ENCODE measurements around the gene ADCY9.

The ADCY9 gene

DNA sequence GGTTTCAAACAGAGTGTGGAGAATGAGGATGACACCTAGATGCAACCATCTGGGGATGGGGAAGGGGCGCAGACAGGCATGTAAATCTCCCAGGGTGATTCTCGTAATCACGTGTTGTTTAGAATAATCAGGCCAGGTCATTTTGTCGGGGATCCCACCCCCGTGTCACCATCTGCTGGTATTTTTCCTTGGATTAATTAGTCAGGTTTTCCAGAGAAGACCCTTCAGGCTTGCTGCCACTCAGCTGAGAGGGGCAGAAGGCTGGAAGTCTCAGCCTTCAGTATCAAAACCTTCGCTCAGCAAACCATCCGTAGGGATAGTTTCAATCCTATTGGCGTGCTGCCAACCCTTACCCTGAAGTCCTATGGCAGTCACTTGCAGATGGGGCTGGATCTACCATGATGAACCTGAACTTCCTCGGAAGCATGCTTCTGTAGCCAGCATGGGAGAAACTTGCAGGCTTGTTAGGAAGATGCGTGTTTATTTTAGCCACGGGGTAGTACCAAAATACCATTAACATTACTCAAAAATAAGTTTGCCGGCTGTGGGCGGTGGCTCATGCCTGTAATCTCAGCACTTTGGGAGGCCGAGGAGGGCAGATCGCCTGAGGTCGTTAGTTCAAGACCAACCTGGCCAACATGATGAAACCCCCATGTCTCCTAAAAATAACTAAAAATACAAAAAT is 7.5 kb upstream of the ADCY9 start:
- DNase-seq (ENCODE audit: low read depth), result no peak

DNA sequence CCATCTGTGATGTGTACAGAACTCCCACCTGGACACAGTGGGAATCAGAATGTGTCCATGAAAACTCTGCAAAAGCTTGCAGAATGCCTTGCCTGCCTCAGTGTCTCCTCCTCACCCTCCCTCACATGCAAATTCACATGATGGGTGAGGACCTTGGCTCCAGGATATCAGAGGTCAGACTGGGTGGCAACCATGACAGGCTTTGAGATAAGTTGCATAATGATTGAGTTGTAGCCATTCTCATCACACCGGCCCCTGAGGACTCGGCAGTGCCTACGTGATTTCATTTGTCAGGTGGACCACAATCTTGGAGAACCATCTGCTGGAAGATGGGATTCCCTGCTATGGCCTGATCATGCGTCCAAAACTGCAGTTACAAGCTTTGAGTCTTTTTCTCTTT is 3.9 kb upstream of the ADCY9 start:
- DNase-seq (ENCODE audit: low read depth), result no peak

DNA sequence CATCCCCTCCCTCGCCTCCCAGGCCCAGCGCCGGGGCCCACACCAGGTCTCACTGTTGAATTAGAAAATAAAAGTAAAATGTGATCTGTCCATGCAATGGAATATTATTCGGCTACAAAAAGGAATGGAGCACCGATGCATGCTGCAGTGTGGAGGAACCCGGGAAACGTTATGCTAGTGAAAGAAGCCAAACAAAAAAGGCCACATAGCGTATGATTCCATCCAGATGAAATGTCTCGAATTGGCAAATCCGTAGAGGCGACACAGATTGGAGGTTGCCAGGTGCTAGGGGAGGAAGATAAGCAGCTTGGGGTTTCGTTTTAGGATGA is 972 bp upstream of the ADCY9 start:
- no peak for DNase-seq (ENCODE audit: low read depth)

DNA sequence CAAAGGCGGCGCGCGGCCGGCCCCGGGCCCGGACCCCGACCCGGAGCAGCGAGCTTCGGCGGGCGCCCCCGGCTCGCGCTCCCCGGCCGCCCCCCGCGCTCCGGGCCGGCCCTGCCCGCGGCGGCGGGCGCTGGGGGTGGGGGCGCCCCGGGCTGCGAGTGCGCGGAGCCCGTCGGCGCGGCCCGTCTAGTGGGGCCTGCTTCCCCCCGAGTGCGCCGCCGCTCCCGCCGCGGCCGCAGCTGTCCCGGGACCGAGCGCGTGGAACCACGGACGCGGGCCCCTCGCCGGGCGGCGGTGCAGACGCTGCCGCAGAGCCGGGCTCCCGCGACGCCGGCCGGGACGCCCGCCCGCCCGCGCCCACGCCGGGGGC is 308 bp downstream of the ADCY9 start:
- no peak for DNase-seq (ENCODE audit: low read depth)

DNA sequence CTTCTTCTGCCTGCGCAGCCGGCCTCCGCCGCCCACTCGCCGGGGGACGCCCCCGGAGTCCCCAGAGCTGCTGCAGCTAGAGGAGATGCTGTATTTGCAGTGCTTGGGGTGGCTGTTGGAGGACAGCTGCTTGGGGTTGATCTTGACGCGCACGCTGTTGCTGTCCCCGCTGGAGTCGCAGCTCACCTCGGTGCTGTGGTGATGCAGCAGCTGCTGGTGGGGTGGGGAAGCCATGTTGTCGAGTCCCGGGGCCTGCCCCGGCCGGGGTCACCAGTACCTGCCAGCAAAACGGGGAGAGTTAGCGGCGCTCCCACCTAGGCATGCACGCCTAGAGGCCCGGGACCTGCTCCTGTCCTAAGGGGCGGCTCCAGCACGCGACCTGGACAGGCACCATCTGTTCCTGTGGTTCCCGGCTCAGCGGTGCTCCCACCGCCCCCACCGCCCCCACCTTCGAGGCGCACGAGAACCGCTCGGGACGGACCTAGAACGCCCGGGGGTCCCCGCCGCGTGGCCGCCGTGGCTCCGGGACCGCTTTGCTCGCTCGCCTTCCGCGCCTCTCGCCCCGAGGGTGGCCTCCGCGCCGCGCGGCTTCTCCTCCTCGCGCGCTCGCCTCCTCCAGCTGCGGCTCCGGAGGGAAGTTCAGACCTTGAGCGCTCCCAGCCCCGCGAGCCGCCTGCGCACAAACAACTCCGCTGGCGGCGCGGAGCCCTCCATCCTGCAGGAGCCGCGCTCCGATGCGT is 863 bp downstream of the ADCY9 start:
- DNase-seq (ENCODE audit: low read depth), result no peak

DNA sequence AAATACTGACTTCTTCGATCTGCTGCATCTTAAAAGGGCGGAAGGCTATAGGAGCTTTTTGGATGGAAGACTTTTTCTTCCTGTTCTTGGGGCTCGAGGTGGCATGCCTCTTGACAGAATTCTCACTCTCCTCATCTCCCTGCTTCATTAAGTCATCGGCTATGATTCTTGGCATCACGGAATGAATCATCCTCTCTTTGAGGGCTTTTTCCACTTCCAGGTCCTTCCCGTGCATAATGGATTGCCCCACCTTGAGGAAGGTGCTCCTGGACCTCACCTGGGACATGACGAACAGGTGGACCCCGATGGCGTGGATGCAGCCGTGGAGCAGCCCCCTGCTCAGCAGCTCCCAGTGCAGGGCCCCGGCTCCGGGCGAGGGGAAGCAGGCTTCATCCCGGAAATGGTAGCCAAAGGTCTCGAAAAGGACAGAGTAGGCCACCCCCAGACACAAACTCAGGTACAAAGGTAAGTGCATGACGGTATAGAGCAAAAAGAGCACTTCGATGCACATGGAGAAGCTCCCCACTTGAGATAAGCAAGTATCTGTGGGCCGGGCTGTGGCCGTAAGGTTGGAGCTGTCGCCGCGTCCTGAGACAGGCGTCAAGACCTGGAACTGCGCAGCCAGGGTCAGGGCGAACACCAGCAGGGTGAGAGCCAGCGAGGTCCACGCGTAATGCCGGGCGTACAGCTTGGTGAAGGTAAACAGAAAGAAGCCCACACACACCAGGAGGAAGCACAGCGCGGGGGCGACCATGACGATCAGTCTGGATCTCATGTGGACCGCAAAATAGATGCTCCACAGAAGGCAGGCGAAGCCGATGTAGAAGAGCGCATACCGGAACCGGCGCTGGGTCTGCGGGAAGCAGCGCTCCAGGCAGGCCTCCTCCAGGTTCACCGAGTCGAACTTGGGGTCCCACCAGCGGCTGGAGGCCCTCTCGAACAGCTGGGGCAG is 1.7 kb downstream of the ADCY9 start:
- no peak for DNase-seq (ENCODE audit: low read depth)

DNA sequence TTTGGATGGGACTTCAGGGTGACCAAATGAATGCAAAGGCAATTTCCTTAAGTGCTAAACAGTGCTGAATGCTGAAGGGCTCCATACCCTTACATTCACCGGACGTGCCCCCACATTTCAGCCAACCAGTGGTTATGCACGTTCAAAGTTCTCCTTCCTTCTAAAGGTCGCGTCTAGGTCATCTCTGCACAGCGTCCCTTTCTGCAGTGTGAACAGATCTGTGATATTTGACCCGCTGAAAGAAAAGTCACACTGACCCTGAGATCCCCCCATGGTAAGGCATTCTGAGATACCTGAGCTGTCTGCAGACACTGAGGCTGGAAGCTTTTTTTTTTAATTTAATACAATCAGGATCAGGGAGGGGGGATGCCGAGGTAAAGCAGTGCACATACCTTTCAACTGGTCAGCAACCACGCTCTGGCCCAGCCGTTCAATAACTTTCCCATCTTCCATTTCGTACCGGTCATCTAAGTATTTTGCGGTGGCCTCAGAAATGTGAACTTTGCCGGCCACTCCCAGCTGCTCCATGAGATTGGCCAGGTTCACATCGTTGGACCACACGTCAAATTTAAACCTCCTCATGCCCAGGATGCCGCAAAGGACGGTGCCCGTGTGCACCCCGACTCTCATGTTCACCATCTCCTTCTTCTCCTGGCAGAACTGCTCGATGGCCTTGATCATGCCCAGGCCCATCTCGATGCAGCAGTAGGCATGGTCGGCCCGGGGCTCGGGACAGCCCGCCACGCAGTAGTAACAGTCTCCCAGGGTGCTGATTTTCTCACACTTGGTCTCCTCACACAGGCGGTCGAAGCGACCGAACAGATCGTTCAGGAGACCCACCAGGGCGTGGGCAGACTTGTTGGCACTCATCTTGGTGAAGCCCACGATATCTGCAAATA is 2.6 kb downstream of the ADCY9 start:
- DNase-seq (ENCODE audit: low read depth), result no peak

DNA sequence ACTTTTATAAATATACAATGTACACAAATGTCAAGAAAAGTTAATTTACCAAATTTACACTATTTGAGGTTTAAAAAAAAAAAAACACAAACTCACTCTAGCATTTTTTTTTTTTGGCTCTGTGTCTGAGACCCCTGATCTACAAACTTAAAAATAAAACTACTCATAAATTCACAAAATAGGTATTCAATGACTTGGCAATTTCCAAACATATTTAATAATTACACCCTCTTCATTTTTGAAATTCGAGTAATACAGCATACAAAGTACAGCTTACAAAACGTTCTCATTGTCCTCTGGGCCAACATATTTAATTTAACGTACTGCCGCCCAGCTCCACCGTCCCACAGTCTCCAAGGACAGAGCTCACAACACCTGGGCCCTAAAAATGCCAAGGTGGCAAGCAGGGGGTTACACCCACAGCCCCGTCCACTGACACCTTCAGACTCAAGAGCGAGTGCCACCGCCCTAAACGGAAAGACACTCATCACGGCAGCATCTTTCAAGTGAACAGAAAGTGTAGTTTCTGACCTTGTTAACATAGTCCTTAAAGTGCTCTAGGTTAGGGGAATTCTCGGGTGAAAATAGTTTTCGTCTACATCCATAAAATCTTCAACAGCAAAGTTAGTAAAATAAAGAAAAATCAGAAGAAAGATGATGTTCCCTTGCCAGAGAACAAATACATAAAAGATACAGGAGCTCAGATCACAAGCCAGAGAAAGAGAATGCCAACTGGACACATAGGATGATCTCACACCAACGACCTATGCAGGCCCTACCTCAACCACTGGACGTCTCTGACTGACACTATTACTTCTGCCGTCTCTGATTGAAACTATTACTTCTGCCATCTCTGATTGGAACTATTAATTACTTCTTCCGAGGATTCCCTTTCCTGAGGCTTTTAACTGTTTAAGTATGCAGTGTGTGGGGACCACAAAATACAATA is 4.2 kb downstream of the ADCY9 start:
- no peak for DNase-seq (ENCODE audit: low read depth)

DNA sequence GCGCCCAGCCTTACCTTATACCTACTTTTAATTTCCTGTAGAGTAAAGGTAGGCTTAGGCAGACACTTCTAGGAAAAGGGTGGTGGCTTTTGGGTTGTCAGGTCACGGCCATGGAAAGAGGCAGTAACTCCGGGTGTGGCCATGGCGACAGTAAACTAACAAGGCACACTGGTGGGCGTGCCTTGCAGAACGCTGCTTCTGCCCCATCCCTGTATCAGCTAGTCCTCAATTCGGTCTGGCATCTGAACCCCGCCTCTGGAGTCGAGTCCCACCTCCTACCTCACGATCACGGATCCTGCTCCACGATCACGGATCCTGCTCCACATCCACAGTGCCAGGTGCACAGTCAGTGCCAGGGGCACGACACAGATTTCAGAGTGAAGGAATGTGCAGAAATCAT is 5.6 kb downstream of the ADCY9 start:
- no peak for DNase-seq (ENCODE audit: low read depth)

DNA sequence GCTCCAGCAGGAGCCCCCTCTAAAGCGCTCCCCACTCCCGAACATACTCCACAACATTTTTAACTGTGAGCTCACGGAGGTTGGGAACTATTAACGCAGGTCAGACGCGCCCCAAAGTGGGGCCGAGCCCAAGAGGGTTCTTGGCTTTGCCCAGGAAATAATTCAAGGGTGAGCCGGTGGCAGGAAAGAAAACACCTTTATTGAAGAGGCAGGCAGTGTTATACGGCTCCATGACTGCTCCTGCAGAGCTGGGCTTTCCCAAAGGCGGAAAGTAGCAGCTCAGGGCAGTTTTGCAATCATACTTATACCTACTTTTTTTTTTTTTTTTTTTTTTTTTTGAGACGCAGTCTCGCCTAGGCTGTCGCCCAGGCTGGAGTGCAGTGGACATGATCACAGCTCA is 6.2 kb downstream of the ADCY9 start:
- DNase-seq (ENCODE audit: low read depth), result no peak

DNA sequence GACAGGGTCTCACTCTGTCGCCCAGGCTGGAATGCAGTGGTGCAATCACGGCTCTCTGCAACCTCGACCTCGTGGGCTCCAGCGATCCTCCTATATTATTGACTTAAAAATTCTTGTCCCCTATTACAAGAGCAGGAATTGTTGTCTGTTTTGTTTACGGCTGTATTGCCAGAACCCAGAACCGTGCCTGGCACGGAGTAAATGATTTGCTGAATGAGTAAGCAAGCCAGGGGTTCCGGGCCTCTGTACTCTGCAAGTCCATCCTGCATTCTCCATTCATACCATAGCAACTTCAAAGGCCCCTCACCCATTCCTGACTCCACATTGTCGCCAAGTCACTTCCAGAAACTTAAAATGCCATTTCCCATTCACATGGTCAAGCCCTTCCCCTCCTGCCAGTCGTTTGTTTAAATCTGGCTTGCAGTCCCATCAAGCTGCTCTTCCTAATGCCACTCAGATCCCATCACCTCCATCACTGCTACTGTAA is 6.9 kb downstream of the ADCY9 start:
- DNase-seq (ENCODE audit: low read depth), result no peak

DNA sequence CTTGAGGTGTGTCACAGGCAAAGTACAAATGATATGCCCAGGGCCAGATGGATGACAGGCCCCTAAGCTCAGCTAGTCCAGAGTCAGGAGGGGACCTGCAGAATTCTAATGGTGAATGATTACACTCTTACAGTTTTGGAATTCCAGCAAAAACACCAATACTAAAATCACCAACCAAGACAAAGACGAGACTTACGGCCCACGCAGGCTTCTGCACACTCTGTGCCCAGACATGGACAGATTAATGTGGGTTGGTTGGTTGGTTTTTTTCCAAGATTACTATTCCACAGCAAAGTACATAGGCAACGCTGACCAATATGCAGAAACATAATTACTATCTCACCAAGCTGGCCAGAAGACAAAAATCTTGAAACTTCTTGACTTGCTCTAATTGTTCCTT is 9.7 kb downstream of the ADCY9 start:
- no peak for DNase-seq (ENCODE audit: low read depth)

DNA sequence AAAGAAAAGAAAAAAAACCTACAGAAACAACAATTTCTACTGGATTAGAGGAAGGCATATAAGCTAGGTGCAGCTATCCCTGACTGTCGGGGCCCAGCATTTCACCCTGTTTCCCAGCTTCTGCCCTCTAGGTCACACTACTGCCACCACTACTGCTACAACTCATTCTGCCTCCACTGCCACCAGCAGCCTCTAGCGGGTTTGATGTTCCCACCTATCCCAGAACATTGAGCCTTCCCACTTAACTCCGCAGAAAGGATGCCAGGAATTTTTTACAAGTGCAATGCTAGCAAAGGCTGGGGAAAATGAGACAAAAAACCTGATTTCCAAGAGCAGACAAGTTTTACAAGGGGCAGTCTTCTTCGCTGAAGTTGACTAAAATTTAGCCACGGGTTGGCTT is 10.4 kb downstream of the ADCY9 start:
- no peak for DNase-seq (ENCODE audit: low read depth)

DNA sequence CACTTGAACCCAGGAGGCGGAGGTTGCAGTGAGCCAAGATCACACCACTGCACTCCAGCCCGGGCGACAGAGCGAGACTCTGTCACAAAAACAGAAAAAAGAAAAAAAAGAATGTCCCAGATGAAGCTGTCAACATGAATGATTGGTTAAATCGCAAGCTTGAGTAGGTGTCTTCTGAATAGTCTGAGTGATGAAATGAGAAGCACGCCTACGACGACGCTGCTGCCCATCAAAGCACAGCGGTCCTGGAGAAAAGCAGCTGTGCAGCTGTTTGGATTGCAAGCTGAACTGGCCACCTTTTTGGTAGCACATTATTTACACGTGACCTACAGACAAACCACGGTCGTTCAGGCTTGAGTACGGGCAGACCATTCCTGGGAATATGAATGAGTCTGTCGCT is 12.5 kb downstream of the ADCY9 start:
- DNase-seq (ENCODE audit: low read depth), result no peak

DNA sequence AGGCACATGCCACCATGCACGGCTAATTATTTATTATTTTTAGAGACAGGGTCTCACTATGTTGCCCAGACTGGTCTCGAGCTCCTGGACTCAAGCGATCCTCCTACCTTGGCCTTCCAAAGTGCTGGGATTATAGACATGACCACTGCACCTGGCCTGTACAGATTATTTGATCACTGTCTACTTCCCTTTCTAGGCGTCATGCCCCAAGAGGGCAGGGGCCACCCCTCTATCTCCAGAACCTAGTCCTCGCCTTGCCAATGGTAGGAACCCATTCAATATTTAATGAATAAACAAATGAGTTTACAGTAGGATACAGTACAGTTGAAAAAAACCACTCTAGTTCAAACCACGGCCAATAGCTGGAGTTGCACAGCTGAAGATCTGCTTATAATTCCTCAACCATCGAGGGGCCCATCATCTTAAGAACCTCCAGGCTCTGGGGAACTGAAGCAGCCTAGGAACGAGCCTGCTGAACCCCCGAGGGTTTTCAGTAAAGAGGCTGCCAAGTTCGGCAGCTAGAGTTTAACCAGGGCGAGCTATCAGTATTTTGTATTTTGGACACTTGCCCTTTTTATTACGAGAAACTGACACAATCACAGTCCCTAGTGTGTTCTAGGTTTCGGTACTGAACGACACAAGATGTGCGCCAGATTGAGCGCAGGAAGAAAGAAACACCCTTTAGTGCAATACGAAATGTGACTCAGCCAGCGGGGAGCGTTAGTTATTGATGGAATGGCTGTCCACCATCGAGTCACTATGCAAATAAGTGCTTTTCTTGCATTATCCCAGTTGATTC is 14.6 kb downstream of the ADCY9 start:
- no peak for DNase-seq (ENCODE audit: low read depth)

DNA sequence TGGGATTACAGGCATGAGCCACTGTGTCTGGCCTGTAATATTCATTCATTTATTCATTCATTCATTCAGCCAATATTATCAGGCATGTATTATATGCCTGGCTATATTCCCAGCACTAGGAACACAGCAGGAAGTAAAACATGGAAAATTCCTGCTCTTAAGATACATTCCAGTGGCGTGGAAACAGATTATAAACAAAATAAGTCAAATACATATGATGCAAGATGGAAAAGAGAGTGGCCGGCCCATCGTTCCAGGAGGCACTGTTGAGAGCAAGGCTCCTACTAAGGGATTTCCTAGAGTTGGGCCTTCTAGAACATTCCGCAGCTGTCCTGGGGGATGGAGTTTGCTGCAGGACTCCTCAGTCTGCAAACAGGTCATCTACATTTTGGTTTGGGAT is 17.7 kb downstream of the ADCY9 start:
- DNase-seq (ENCODE audit: low read depth), result no peak

DNA sequence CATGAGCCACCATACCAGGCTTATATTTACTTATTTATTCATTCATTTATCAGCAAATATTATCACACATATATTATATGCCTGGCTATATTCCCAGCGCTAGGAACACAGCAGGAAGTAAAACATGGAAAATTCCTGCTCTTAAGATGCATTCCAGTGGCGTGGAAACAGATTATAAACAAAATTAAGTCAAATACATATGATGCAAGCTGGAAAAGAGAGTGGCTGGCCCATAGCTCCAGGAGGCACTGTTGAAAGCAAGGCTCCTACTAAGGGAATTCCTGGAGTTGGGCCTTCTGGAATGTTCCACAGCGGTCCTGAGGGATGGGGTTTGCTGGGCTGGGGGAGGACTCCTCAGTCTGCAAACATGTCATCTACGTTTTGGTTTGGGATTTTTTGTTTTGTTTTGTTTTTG is 18.4 kb downstream of the ADCY9 start:
- DNase-seq (ENCODE audit: low read depth), result no peak

DNA sequence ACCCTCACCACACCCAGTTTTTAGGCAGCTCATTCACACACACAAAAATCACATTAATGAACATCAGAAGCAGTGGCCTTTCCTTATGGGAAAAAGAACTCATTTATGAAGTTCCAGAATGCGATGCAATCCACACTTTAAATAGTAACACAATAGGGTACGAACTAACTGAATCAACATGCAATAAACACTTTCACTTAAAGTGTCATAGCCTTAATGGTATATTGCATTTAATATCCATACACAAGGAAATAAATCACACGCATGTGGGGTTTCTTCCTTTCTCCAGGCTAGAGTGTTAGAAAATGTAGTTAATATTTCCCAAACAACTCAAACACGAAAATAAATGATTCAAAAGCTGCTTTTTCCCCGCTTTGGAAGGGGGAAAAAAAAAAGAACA is 19.7 kb downstream of the ADCY9 start:
- no peak for DNase-seq (ENCODE audit: low read depth)

DNA sequence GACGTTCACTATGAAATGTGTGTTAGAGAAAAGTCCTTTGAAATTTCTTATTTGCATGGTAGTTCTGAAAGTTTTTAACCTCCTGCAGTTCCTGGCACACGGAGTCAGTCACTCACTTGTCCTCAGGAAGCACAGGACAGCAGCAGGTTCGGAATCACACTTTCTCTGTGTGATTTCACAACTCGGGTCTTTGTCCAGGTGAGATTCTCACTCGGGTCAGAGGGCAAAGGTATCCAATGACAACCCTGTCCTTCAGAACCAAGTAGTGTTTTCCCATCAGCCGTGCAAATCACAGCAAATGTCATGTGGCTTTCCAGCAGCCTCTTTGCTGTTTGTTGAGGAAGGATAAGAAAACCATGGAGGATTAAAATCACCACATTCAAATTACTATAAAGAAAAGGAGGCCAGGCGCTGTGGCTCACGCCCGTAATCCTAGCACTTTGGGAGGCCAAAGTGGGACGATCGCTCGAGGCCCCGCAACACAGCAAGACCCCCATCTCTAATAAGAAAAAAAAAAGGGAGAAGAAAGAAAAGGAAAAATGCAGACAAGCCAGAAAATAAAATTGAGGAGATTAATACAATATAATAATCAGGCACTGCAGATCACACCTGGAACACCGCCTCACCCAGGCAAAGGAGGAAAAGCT is 22.0 kb downstream of the ADCY9 start:
- DNase-seq (ENCODE audit: low read depth), result no peak

Measured in stimulated activated CD8-positive, alpha-beta memory T cell treated with anti-CD3 and anti-CD28 coated beads, Interleukin-15, amount 100 ng/mL, for 24 hours (primary cell).